HFF-Myc (cell line): ENCODE data around the gene RPTOR.

ENCODE experiments used
- DNase-seq: peaks from one replicate; pipeline ENCODE4 v3.0.0-alpha.2; 2011; ENCODE audit warnings: low read depth; ENCODE audit errors: extremely low read depth
- H3K4me3 ChIP-seq: replicated peaks from 2 replicates; pipeline ENCODE4 v1.5.1; 2011; ENCODE audit warnings: low read depth, mild to moderate bottlenecking, control low read depth, low read length
- TF ChIP-seq, protein P1 (sequence below): IDR thresholded peaks from 2 replicates; pipeline ENCODE4 v1.5.1; 2012; ENCODE audit warnings: mild to moderate bottlenecking, low read depth, low read length, control low read depth; ENCODE audit errors: missing control alignments

RPTOR gene

DNA sequence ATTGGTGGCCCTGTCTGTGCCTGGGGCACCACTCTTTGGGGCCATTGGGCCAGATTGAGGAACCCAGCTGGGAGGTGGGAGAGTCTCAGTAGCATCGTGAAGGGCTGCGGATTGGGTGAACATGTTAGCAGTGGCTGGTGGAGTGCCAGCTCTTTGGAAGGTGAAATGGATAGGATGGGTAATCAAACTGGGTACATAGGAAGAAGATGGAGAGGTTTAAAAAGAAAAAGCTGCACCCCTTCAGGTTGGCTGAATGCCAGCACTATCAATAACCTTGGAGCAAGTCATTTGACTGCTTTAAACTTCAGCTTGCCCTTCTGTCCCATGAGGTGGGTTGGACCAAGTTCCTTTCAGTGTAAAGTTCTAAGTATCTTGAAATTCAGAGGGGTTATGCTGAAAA is 95.0 kb downstream of the RPTOR start:
- H3K4me3 ChIP-seq, result no peak overlapping the region
- no peak for DNase-seq
- TF ChIP-seq, protein P1, sequence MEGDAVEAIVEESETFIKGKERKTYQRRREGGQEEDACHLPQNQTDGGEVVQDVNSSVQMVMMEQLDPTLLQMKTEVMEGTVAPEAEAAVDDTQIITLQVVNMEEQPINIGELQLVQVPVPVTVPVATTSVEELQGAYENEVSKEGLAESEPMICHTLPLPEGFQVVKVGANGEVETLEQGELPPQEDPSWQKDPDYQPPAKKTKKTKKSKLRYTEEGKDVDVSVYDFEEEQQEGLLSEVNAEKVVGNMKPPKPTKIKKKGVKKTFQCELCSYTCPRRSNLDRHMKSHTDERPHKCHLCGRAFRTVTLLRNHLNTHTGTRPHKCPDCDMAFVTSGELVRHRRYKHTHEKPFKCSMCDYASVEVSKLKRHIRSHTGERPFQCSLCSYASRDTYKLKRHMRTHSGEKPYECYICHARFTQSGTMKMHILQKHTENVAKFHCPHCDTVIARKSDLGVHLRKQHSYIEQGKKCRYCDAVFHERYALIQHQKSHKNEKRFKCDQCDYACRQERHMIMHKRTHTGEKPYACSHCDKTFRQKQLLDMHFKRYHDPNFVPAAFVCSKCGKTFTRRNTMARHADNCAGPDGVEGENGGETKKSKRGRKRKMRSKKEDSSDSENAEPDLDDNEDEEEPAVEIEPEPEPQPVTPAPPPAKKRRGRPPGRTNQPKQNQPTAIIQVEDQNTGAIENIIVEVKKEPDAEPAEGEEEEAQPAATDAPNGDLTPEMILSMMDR, result no peak

DNA sequence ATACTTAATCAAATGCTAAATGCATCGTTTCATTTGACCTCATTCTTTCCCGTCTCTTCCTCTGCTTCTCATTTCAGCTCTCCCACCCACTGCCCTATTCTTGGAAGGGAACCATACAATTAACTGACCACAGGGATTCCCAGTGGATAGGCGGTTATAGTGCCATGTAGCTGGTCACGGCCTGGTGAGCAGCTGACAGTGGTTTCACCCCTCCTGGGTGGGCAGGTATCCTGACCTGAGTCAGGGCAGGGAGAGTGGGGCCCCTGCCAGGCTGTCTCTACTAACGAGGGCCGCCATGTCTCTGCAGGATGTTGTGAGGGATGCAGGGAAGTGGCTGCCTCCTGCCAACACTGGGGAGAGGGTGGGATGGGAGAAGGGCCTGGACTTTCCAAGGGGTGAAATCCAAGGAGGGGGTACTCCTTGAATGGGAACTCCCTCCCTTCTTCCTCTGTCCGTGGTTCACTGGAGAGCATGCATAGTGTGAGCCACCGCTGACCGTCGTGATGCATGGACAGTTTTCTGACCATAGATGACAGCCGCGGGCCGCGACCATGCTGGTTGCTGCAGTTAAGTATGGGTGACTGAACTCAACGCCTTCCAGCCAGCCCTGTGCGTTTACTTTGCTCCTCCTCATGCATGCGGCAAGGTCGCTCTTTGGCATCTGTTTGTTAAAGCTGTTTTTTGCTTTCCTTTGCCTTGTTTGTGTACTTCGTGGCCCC is 95.9 kb downstream of the RPTOR start:
- TF ChIP-seq, protein P1, result no peak

DNA sequence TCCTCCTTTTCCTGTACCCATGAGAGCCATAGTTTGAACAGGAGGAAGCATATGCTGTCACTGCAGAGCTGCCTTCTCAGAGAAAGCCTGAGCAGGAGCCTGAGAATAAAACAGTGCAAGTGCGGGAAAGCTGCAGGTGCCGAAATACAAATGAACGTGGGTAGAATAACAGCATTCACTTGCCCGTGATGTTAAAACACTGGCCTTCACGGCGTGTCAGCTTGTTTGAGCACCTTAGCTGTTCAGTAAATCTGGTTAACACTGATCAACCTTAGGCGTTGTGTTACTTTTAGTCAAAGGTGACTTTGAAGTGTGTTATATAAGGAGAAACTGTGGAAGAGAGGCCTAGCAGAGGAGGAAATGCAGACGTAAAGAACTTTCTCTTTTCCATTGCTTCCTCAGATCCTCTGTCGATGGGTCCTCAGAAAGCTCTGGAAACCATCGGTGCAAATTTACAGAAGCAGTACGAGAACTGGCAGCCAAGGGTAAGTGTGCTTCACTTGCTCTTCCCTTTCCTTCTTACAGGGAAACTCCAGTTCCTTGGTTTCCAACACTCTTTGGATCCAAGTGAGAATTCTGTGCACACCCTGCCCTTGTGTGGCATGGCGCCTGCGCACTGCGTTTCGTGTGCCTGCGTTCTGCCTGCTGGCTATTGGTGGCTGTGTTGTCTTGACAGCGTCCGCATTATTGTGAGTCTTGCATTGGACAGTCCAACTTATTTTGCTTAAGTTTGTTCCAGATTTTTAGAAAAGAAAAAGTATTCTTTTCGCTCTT is 98.9 kb downstream of the RPTOR start:
- no peak overlapping the region for H3K4me3 ChIP-seq
- DNase-seq, result no peak
- TF ChIP-seq, protein P1, result no peak

More for the DNA sequence above, 95.9 kb downstream of the RPTOR start:
- DNase-seq, result no peak
- no peak overlapping the region for H3K4me3 ChIP-seq

DNA sequence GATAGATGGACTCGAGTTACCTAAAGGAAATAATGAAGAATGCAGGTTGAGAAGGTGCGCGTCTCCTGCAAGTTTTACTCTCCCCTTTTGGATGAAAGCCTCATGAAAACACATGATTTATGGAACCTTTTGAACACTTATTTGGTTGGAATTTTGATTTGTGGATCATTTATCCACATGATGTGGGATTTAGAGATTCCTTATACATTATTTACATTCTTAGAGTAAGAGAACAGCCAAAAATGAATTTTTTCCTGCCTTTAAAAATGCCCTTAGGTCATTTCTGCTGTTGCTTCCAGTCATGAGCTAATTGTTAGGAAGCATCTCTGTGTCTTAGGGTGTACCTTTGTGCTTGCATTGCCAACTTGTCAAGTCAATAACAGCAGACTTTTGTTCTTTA is 99.9 kb downstream of the RPTOR start:
- H3K4me3 ChIP-seq, result no peak overlapping the region
- TF ChIP-seq, protein P1, result no peak
- DNase-seq, result no peak

DNA sequence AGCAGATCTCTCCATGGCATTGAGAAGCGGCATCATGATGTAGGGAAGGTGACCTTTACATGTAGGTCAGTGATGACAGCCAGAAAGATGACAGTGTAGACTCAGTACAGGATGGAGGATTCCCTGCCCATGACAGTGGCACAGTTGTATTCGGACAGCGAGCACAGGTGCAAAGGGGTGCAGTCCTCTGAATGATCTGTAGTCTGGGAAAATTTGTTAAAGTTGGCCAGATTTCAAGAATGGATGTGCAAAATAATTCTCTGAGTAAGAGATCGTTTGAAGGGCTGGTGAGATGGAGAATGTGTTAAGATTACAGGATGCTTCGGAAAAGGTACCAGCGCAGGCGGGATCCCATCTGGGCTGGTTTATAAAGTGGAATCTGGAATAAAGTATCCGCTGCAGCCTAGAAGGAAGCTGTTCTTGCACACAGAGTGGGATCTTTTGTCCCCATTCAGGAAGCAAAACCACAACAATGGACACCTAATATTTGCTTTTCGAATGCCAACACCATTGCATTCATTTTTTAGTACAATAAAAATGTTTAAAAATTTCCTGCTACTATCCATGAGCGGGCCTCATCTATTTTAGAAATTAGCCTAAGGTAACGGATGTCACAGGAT is 101.2 kb downstream of the RPTOR start:
- DNase-seq, result no peak
- H3K4me3 ChIP-seq, result no peak overlapping the region
- TF ChIP-seq, protein P1, result no peak

DNA sequence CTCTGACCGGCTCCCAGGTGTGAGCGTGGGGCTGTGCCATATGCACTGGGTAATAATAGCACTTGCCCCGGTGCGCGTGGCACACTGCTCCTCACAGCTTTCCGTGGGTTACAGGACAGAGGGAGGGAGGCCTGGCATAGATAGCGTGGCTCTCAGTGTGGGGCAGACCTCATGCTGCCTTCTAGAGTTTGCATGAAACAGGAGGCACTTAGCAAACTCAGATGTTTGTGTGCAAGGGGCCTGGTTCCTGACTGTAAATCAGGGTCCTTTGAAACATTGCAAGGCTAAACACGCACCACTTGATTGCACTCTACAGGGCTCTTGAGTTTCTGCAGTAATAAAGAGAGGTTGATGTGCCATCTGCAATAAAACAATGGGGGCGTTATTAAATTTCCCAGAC is 101.7 kb downstream of the RPTOR start:
- H3K4me3 ChIP-seq, result no peak overlapping the region
- TF ChIP-seq, protein P1, result no peak
- no peak for DNase-seq
